Activated CD8-positive, alpha-beta memory T cell treated with anti-CD3 and anti-CD28 coated beads, Interleukin-2, amount 50 U/mL, for 48 hours (primary cell): Measurements from ENCODE around the gene VAV3.

Experiments
- DNase-seq: peaks from one replicate; pipeline ENCODE4 v3.0.0-alpha.2; 2020

Gene VAV3

GRCh38 chr1:107829036-107829770 is 135.8 kb downstream of the VAV3 start:
- no peak for DNase-seq

- no peak for DNase-seq
Observed at GRCh38 chr1:107824946-107825345, 140.0 kb downstream of the VAV3 start.

GRCh38 chr1:107821340-107821739 is 143.6 kb downstream of the VAV3 start:
- no peak for DNase-seq

GRCh38 chr1:107820801-107821200 is 144.2 kb downstream of the VAV3 start:
- no peak for DNase-seq

GRCh38 chr1:107817935-107818334 is 147.0 kb downstream of the VAV3 start:
- no peak for DNase-seq

GRCh38 chr1:107817206-107817605 is 147.8 kb downstream of the VAV3 start:
- no peak for DNase-seq

- DNase-seq, result no peak
Observed at GRCh38 chr1:107810291-107810951, 154.6 kb downstream of the VAV3 start.

- no peak for DNase-seq
Observed at GRCh38 chr1:107807855-107808254, 157.1 kb downstream of the VAV3 start.

GRCh38 chr1:107807405-107807804 is 157.6 kb downstream of the VAV3 start:
- DNase-seq, result no peak

- no peak for DNase-seq
Observed at GRCh38 chr1:107806902-107807301, 158.1 kb downstream of the VAV3 start.

- DNase-seq, result no peak
Observed at GRCh38 chr1:107804741-107805140, 160.2 kb downstream of the VAV3 start.

- DNase-seq, result no peak
Observed at GRCh38 chr1:107804134-107804533, 160.8 kb downstream of the VAV3 start.

- DNase-seq, result no peak
Observed at GRCh38 chr1:107803579-107803978, 161.4 kb downstream of the VAV3 start.

- DNase-seq, result no peak
Observed at GRCh38 chr1:107802654-107803053, 162.3 kb downstream of the VAV3 start.

GRCh38 chr1:107795994-107796393 is 169.0 kb downstream of the VAV3 start:
- no peak for DNase-seq

GRCh38 chr1:107795441-107795840 is 169.5 kb downstream of the VAV3 start:
- no peak for DNase-seq

GRCh38 chr1:107794571-107794970 is 170.4 kb downstream of the VAV3 start:
- DNase-seq, result no peak

- DNase-seq, result no peak
Observed at GRCh38 chr1:107793896-107794453, 171.0 kb downstream of the VAV3 start.

- DNase-seq, result no peak
Observed at GRCh38 chr1:107791348-107791747, 173.6 kb downstream of the VAV3 start.

- no peak for DNase-seq
Observed at GRCh38 chr1:107789817-107790524, 175.0 kb downstream of the VAV3 start.

GRCh38 chr1:107788206-107789202 is 176.5 kb downstream of the VAV3 start:
- DNase-seq, result no peak

- no peak for DNase-seq
Observed at GRCh38 chr1:107787299-107787698, 177.7 kb downstream of the VAV3 start.
